Stimulated activated CD4-positive, alpha-beta T cell treated with anti-CD3 and anti-CD28 coated beads, Interleukin-15, amount 100 ng/mL, for 1 hour (primary cell): ENCODE results near the gene ZNF439.
"Not testable (repeated sequence)": the region's sequence is repeated elsewhere in the genome, so short reads cannot be mapped to it uniquely, and the experiment has no call there.

Experiments
- DNase-seq, 2 donors: peaks; one replicate each; pipeline ENCODE4 v3.0.0-alpha.2; 2020; ENCODE audit warnings: low read depth in 1 of 2, low spot score in 1 of 2

Gene ZNF439

GRCh38 chr19:11867766-11868165 is 19.2 kb downstream of the ZNF439 start:
- not testable (repeated sequence) for DNase-seq

- DNase-seq = no peak
These were observed 19.7 kb downstream of the ZNF439 start for GRCh38 chr19:11868188-11868587.

GRCh38 chr19:11872624-11873023 is 24.1 kb downstream of the ZNF439 start:
- DNase-seq = no peak

GRCh38 chr19:11873762-11874161 is 25.2 kb downstream of the ZNF439 start:
- DNase-seq = no peak

GRCh38 chr19:11879687-11880266 is 31.3 kb downstream of the ZNF439 start:
- DNase-seq = peak in 1 of 2 donors; percentile 8

- DNase-seq = no peak
These were observed 32.1 kb downstream of the ZNF439 start for GRCh38 chr19:11880598-11880997.

- DNase-seq = peak; percentile 13 to 24
These were observed 32.8 kb downstream of the ZNF439 start for GRCh38 chr19:11881151-11881800.

- DNase-seq = no peak
These were observed 34.1 kb downstream of the ZNF439 start for GRCh38 chr19:11882606-11883005.

GRCh38 chr19:11887234-11887610 is 38.7 kb downstream of the ZNF439 start:
- DNase-seq = no peak

- DNase-seq = peak; percentile 30 to 44
These were observed 39.3 kb downstream of the ZNF439 start, which contains the start of gene ZNF69 for GRCh38 chr19:11887611-11888531. Gene ZNF69 (plus strand): TSS chr19:11887782. CDS start chr19:11887924, 142 bp downstream.

GRCh38 chr19:11889901-11890300 is 41.4 kb downstream of the ZNF439 start:
- not testable (repeated sequence) for DNase-seq

GRCh38 chr19:11890634-11891033 is 42.1 kb downstream of the ZNF439 start:
- DNase-seq = no peak

GRCh38 chr19:11894851-11895250 is 46.3 kb downstream of the ZNF439 start:
- no peak for DNase-seq

- DNase-seq = no peak
These were observed 53.7 kb downstream of the ZNF439 start for GRCh38 chr19:11902228-11902627.

- DNase-seq = no peak
These were observed 57.4 kb downstream of the ZNF439 start for GRCh38 chr19:11905928-11906327.

- DNase-seq = not testable (repeated sequence)
These were observed 63.4 kb downstream of the ZNF439 start for GRCh38 chr19:11911937-11912336.

GRCh38 chr19:11914417-11915051 is 66.0 kb downstream of the ZNF439 start:
- DNase-seq = not testable (repeated sequence)
